AG08395 (cell line): ENCODE measurements around the gene FCHO2.

Source experiments
- DNase-seq: peaks from one replicate; pipeline ENCODE4 v3.0.0; 2012; ENCODE audit warnings: mixed read lengths, low spot score

Gene FCHO2

GRCh38 chr5:73111536-73111935, 155.7 kb downstream of the FCHO2 start:
- DNase-seq: no peak

DNA sequence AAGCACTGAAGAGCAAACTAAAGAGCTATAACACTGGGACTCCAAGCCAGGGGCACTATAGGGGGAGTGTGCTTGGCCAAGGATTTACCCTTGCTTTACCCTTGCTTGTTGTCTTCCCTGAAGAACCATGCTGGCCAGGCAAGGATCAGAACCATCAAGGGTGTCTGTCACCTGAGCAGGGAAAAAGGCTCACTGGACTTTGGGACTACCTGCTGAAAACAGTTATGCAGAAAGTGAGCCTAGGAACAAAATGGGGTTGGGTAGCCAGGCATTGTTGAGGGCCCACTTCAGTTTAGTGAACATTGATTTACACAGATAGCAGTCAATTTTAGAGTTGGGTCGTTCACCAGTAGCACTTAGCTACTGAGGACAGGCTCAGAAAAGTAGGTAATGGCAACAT, 156.5 kb downstream of the FCHO2 start:
- DNase-seq: no peak

GRCh38 chr5:73114044-73114688, 158.3 kb downstream of the FCHO2 start:
- DNase-seq: no peak

- DNase-seq: peak; percentile 88
These were observed 159.7 kb downstream of the FCHO2 start for GRCh38 chr5:73115399-73116051.

- no peak for DNase-seq
These were observed 160.7 kb downstream of the FCHO2 start for GRCh38 chr5:73116506-73116905.

- DNase-seq: no peak
These were observed 161.4 kb downstream of the FCHO2 start for GRCh38 chr5:73117088-73117740.

- no peak for DNase-seq
These were observed 162.6 kb downstream of the FCHO2 start for GRCh38 chr5:73118391-73118973.

DNA sequence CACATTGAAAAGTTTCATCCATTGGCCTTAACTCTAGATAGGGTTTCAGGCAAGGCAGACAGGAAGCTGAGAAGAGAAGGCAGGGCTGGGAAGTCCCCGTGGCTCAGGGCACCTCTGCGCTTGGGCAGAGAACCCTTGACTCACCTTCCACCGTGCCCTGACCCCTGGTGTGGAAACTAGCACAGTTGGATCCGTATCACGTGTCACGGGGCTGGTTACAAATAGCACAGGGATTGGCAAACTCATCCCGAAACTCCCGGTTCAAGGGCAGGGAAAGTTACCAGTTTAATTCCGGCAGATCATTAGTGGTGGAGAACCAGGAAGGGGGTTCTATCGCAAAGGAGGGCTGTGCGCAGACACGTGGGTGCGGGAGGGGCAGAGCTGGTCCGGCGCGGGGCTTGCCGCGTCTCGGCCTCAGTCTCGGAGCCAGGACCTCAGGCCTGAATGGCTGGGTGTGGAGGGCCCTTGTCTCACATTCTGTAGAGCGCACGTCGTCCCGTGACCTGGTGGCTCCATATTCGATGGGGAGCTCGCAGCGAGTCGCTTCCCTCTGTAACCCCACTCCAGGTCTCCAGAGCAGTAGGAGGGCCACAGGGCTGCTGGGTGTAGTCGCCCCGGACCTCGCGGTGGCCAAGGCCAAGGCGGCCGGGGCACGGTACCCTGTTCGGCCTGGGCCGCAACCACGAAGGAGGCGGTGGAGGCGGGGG, 163.8 kb downstream of the FCHO2 start:
- no peak for DNase-seq

DNA sequence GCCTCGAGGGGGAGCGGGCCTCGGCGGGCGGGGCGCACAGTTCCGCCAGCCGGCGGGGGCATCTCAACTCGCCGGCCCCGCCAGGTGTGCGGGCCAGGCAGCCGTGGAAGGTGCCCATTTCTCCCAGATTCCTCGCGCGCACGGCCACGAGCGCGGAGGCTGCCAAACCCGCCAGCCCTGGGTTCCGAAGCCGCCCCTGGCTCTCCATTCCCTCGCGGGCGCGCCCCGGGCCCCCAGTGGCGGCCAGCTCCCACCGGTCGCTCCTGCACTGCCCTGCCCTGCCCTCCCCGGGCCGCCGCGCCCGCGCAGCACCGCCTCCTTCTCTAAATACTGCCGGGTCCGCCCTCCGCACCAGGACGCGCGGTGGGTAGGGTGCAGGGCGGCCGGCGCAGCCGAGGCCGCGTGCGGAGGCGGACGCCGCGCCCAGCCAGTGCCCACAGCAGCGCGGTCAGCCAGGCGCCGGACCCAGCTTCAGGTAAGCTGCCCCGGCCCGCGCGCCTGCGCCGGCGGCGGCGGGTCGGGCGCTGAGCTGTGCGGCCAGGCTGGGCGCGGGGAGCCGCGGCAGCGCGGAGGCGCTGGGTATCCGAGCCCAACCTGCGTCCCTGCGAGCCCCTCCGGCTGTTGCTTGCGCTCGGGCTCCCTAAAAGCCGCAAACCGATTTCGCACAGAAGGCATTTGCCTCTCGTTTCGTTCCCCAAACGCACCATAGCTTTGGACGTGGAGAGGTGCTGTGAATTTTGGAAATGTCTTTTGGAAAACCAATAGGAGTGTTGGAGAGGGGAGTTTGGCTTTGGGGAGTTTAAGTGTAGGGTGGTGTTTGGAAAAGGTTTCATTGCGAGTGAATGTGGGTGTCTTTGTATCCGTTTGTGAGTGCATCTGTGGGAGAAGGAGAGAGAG, 164.6 kb downstream of the FCHO2 start, which contains the start of gene TMEM171:
TSS of gene TMEM171 (plus strand) at position 354 of the 897 bp plus-strand sequence. CDS start 2,799 bp downstream, outside the sequence.
- peak; percentile 52 for DNase-seq

DNA sequence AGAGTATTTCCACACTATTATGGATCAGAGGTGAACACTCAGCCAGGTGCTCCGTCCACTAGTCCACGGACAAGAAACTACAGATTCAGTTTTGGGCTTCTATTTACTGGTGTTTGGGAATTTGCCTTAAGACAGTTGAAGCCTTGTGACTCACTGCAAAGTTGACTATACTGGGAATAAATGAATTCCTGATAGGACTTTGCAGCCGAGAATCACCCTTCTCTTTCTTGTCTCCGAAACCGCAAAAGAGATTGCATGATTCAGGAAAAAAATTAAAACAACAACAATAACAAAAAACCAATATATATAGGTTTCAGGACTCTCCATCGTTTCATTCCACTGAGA, 165.2 kb downstream of the FCHO2 start:
- no peak for DNase-seq

DNA sequence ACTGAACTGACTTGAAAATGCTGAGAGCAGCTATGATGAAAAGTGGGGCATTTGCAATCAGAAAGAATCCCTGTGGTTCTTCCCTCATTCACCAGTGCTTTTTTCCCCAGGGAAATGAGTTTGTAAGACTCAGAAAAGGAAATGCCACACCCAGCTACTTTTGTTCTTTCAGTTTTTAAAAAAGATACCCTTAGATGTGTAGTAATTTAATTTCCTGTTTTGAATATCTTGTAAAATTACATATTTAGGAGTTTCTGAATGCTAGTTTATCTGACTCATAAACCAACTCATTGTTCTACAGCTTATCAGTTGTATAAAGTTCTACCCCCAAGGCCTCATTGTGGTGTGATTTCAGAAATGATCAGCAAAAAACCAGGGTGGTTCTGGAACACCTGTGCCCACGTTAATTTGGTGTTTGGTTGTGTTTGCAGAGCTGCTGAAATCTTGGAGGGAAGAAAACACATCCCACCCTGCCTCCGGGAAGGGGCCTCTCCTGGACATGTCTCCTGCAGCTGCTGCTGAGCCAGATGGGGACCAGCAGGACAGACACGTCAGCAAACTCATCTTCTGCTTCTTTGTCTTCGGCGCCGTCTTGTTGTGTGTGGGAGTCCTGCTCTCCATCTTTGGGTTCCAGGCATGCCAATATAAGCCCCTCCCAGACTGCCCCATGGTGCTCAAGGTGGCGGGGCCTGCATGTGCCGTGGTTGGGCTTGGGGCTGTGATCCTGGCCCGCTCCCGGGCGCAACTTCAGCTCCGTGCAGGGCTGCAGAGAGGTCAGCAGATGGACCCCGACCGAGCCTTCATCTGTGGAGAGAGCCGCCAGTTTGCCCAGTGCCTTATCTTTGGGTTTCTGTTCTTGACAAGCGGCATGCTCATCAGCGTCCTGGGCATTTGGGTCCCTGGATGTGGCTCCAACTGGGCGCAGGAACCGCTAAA, 167.3 kb downstream of the FCHO2 start:
- peak; percentile 79 for DNase-seq

- DNase-seq: no peak
These were observed 169.4 kb downstream of the FCHO2 start for GRCh38 chr5:73125289-73125688.

DNA sequence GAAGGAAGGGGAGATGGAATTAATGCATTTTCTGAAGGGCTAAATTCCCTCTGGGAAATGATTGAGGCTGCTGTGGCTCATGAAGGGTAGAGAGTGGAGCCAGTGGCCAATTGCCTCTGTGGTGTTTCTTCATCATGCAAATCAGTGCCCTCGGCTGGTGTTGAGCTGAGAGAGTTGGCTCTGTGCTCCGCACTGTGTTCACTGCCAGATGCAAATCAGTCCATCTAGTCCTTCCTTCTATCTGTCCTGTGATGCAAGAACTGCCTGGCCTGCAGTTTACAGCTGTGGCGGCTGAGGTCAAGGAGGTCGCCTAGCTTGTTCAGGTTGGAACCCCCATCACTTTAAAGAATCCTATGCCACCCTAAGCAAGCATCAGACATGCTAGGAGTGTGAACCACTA, 170.5 kb downstream of the FCHO2 start:
- no peak for DNase-seq

- no peak for DNase-seq
These were observed 171.1 kb downstream of the FCHO2 start for GRCh38 chr5:73126957-73127356.

GRCh38 chr5:73129143-73129542, 173.3 kb downstream of the FCHO2 start:
- DNase-seq: no peak

GRCh38 chr5:73130811-73131210, 175.0 kb downstream of the FCHO2 start:
- DNase-seq: no peak

DNA sequence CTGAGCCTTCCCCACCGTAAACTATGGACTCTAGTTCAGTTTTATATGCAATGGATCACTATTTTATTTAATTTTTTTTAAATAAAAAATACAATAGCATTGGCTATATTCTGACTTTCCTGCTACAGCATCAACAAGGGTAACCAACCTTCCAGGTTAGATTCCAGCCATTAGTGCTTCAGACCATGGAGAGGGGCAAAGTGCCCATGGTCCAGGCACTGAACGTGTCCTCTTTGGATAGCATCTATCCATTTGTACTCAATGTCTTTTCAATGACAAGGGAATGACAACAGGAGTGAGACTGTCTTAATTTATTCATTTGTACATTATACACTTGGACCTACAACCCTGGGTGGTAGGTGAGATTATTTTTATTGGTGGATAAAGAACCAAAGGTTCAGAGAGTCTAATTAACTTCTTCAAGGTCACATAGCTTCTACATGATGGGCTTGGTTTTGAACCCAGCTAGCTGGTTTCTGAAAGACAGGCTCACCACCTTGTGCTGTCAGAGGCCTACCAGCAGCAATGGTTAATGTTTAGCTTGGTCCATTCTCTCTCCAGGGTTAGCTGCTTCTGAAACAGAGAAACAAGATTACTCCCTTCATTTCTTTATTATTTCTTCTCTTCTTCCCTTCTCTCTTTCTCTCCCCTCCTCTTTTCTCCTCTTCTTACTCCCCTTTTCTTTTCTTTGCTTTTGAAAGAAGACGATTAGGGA, 176.0 kb downstream of the FCHO2 start:
- DNase-seq: no peak

DNA sequence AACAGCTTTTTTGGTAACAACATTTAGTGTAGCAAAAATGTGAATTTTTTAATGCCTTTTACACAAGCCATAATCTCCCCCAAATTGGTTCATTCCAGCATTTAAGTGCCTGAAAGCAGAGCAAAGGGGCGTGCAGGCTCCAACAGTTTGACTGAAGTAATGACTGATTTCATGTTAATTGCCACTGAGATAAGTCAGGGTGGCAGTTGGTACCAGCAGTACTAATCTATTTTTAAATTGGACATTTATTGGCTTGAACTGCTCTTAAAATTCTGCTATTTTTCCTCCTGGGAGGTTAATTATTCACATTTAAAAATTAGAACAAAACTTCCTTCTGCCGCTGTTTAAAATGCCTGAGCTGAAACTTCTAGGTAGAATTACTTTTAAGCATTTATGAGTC, 176.9 kb downstream of the FCHO2 start:
- DNase-seq: no peak

DNA sequence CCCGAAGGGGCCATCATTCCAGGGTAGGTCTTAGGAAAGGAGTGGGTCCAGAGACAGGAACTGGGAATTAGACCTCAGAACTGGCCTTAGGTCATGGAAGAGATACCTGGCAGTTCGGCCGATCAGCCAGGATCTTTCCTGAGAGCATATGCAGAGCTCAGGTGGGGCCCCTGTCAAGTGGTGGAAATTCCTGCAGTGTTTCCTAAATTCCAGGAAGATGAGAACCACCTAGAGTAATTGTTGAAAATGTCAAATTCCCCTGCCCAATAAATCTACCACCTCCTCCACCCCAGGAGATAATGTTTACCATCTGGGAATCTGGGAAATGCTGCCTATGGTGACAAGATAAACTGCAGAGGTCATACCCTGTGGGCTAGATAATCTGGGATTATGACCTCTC, 179.2 kb downstream of the FCHO2 start:
- DNase-seq: no peak
